SK-N-MC (cell line): Measurements from ENCODE around the gene LAMTOR2.

Experiments
- EZH2 ChIP-seq: fragments of 200-600 bp; sonication (generic); IDR thresholded peaks from one replicate; pipeline ENCODE4 v1.6.1; 2017; ENCODE audit warnings: antibody characterized with exemption
- FOXP2 ChIP-seq: optimal IDR thresholded peaks from 2 replicates; pipeline ENCODE3; 2011; ENCODE audit warnings: mild to moderate bottlenecking, moderate library complexity; ENCODE audit not compliant: insufficient read depth; ENCODE audit errors: extremely low read length, control extremely low read depth
- POLR2AphosphoS5 ChIP-seq: IDR thresholded peaks from 2 replicates; pipeline ENCODE4 v1.6.1; 2012; ENCODE audit warnings: mild to moderate bottlenecking, low read depth, low read length, borderline replicate concordance

- TF ChIP-seq POLR2AphosphoS5 (no peak), EZH2 (no peak), FOXP2 (no peak)
Measured at GRCh38 chr1:156045076-156045475, 9.5 kb upstream of the LAMTOR2 start.
